ENCODE results near the gene SMAD2. TPM values are rescaled to one million over a fixed set of nuclear protein-coding genes. Genes with fewer than 3 reads are reported as not detected.

Gene SMAD2
- total and polyA plus RNA-seq, 2 of the 8 experiments (the other 6 are each of a cell fraction or from before 2014, with no cell fraction given), result 28.4 to 124 TPM

DNA sequence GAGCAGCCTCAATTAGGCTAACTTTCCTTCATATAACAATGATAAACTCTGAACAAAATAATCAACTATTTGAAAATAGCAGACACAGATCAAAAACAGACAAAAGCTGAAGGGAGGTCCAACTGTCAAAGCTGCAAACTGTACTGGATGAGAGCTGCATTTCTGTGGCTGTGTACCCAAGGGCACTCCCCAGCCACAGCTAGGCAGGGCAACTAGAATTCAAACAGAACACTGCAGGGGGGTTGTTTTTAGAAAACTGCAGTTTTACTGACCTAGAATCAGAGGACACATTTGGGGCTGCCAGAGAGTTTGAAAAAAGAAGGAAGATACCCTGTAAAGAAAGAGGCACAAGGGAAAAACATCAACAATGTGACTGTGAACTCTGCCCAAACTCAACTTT lies 56.8 kb downstream of the SMAD2 start (continued):
- TF ChIP-seq, protein P1, sequence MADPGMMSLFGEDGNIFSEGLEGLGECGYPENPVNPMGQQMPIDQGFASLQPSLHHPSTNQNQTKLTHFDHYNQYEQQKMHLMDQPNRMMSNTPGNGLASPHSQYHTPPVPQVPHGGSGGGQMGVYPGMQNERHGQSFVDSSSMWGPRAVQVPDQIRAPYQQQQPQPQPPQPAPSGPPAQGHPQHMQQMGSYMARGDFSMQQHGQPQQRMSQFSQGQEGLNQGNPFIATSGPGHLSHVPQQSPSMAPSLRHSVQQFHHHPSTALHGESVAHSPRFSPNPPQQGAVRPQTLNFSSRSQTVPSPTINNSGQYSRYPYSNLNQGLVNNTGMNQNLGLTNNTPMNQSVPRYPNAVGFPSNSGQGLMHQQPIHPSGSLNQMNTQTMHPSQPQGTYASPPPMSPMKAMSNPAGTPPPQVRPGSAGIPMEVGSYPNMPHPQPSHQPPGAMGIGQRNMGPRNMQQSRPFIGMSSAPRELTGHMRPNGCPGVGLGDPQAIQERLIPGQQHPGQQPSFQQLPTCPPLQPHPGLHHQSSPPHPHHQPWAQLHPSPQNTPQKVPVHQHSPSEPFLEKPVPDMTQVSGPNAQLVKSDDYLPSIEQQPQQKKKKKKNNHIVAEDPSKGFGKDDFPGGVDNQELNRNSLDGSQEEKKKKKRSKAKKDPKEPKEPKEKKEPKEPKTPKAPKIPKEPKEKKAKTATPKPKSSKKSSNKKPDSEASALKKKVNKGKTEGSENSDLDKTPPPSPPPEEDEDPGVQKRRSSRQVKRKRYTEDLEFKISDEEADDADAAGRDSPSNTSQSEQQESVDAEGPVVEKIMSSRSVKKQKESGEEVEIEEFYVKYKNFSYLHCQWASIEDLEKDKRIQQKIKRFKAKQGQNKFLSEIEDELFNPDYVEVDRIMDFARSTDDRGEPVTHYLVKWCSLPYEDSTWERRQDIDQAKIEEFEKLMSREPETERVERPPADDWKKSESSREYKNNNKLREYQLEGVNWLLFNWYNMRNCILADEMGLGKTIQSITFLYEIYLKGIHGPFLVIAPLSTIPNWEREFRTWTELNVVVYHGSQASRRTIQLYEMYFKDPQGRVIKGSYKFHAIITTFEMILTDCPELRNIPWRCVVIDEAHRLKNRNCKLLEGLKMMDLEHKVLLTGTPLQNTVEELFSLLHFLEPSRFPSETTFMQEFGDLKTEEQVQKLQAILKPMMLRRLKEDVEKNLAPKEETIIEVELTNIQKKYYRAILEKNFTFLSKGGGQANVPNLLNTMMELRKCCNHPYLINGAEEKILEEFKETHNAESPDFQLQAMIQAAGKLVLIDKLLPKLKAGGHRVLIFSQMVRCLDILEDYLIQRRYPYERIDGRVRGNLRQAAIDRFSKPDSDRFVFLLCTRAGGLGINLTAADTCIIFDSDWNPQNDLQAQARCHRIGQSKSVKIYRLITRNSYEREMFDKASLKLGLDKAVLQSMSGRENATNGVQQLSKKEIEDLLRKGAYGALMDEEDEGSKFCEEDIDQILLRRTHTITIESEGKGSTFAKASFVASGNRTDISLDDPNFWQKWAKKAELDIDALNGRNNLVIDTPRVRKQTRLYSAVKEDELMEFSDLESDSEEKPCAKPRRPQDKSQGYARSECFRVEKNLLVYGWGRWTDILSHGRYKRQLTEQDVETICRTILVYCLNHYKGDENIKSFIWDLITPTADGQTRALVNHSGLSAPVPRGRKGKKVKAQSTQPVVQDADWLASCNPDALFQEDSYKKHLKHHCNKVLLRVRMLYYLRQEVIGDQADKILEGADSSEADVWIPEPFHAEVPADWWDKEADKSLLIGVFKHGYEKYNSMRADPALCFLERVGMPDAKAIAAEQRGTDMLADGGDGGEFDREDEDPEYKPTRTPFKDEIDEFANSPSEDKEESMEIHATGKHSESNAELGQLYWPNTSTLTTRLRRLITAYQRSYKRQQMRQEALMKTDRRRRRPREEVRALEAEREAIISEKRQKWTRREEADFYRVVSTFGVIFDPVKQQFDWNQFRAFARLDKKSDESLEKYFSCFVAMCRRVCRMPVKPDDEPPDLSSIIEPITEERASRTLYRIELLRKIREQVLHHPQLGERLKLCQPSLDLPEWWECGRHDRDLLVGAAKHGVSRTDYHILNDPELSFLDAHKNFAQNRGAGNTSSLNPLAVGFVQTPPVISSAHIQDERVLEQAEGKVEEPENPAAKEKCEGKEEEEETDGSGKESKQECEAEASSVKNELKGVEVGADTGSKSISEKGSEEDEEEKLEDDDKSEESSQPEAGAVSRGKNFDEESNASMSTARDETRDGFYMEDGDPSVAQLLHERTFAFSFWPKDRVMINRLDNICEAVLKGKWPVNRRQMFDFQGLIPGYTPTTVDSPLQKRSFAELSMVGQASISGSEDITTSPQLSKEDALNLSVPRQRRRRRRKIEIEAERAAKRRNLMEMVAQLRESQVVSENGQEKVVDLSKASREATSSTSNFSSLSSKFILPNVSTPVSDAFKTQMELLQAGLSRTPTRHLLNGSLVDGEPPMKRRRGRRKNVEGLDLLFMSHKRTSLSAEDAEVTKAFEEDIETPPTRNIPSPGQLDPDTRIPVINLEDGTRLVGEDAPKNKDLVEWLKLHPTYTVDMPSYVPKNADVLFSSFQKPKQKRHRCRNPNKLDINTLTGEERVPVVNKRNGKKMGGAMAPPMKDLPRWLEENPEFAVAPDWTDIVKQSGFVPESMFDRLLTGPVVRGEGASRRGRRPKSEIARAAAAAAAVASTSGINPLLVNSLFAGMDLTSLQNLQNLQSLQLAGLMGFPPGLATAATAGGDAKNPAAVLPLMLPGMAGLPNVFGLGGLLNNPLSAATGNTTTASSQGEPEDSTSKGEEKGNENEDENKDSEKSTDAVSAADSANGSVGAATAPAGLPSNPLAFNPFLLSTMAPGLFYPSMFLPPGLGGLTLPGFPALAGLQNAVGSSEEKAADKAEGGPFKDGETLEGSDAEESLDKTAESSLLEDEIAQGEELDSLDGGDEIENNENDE (IDR thresholded peaks at IDR 0.05; ENCODE audit: insufficient replicate concordance, low read length), result no peak
- TF ChIP-seq TEAD4 (IDR thresholded peaks at IDR 0.05; ENCODE audit: low read depth, low read length) (no peak), KDM4A (IDR thresholded peaks at IDR 0.05; ENCODE audit: low read depth, low read length, severe bottlenecking) (no peak), POU5F1 (IDR thresholded peaks at IDR 0.05; ENCODE audit: low read depth, low read length) (no peak)
